ENCODE measurements around the gene CDCP2.

DNA sequence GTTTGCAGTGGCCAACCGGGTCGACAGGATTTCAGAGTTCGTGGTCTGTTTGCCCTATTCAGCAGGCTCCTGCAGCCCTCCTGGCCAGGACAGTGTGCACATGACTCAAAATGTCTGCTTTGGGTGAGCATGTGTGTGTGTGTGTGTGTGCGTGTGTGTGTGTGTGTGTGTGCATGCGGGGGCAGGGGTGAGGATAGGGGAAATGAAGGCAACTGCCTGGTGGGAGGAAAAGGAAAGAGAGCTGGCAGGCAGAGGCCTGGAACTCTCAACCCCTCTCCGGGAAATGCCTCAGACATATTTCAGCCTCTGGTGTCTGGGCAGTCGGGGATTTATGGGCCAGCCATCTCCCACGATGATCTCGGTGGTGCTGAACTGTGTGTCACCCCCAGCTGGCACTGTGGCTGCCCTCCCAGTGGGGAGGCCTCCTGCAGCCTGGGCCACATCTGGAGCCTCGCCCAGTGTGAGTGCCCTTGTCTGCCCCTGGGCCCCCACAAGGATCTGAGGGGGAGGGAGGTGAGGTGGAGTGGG lies 15.2 kb downstream of the CDCP2 start:
- TF ChIP-seq, protein P1, sequence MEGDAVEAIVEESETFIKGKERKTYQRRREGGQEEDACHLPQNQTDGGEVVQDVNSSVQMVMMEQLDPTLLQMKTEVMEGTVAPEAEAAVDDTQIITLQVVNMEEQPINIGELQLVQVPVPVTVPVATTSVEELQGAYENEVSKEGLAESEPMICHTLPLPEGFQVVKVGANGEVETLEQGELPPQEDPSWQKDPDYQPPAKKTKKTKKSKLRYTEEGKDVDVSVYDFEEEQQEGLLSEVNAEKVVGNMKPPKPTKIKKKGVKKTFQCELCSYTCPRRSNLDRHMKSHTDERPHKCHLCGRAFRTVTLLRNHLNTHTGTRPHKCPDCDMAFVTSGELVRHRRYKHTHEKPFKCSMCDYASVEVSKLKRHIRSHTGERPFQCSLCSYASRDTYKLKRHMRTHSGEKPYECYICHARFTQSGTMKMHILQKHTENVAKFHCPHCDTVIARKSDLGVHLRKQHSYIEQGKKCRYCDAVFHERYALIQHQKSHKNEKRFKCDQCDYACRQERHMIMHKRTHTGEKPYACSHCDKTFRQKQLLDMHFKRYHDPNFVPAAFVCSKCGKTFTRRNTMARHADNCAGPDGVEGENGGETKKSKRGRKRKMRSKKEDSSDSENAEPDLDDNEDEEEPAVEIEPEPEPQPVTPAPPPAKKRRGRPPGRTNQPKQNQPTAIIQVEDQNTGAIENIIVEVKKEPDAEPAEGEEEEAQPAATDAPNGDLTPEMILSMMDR (IDR thresholded peaks at IDR 0.05), result no peak
- no peak for TF ChIP-seq POLR2A (IDR thresholded peaks at IDR 0.05)
